Measurements from ENCODE around the gene SNX25.

DNA sequence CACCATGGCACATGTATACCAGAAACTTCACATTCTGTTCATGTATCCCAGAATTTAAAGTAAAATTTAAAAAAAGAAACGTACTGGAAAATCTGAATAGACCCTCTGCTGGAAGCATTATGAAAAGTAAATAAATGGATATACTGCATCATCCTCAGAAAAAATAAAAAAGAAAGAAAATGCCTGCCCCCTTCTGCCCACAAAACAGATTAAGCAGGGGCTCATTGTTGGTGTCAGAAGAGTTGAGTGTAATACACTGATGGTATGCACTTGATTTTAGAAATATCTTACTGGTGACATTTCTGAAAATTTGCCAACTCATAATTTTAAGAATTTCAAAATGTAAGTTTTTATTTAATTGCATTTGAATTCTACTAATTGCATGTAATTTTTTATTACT lies 108.5 kb downstream of the SNX25 start:
- TF ChIP-seq ZNF433 (tag by site-specific recombination; IDR thresholded peaks at IDR 0.05; ENCODE audit: low read depth) (no peak), RBAK (tag by site-specific recombination; IDR thresholded peaks at IDR 0.05) (no peak), SP3 (tag by site-specific recombination; IDR thresholded peaks at IDR 0.05) (no peak), ZBTB1 (tag by site-specific recombination; IDR thresholded peaks at IDR 0.05) (no peak), ZNF138 (tag by site-specific recombination; IDR thresholded peaks at IDR 0.05; ENCODE audit: borderline replicate concordance) (no peak), ZNF544 (tag by site-specific recombination; IDR thresholded peaks at IDR 0.05) (no peak), SETDB1 (IDR thresholded peaks at IDR 0.05; ENCODE audit: insufficient read length, low read length) (no peak), ZNF24 (tag by site-specific recombination; IDR thresholded peaks at IDR 0.05) (no peak), PRDM1 (tag by site-specific recombination; IDR thresholded peaks at IDR 0.05) (no peak), ZBTB8A (tag by site-specific recombination; IDR thresholded peaks at IDR 0.05) (no peak)
- TF ChIP-seq, protein P1, sequence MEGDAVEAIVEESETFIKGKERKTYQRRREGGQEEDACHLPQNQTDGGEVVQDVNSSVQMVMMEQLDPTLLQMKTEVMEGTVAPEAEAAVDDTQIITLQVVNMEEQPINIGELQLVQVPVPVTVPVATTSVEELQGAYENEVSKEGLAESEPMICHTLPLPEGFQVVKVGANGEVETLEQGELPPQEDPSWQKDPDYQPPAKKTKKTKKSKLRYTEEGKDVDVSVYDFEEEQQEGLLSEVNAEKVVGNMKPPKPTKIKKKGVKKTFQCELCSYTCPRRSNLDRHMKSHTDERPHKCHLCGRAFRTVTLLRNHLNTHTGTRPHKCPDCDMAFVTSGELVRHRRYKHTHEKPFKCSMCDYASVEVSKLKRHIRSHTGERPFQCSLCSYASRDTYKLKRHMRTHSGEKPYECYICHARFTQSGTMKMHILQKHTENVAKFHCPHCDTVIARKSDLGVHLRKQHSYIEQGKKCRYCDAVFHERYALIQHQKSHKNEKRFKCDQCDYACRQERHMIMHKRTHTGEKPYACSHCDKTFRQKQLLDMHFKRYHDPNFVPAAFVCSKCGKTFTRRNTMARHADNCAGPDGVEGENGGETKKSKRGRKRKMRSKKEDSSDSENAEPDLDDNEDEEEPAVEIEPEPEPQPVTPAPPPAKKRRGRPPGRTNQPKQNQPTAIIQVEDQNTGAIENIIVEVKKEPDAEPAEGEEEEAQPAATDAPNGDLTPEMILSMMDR (tag by site-specific recombination; IDR thresholded peaks at IDR 0.05), result no peak
